Liver (tissue), 9 donors: Measurements from ENCODE around the gene PPM1J. TPM values are rescaled to one million over a fixed set of nuclear protein-coding genes. Genes with fewer than 3 reads are reported as not detected.
A peak's percentile ranks its signal among the peaks of the same experiment; 100 is the strongest.

Experiments
- DNase-seq: peaks from one replicate; pipeline ENCODE4 v3.0.0-alpha.2; 2017; ENCODE audit warnings: low spot score
- H3K27ac ChIP-seq, 2 donors: one replicate each; pipeline ENCODE4 v1.7.0; 2013; ENCODE audit warnings: inconsistent platforms in 2 of 2, low read length in 2 of 2, control low read depth in 1 of 2, low read depth in 1 of 2, mild to moderate bottlenecking in 1 of 2
- H3K27me3 ChIP-seq, 4 donors: one replicate each; pipeline versions ENCODE4 v1.6.1 to v1.7.0; 2013; ENCODE audit warnings: low read length in 3 of 4, inconsistent platforms in 1 of 4, mild to moderate bottlenecking in 1 of 4, moderate library complexity in 1 of 4; ENCODE audit not compliant: control insufficient read depth in 4 of 4, insufficient read depth in 4 of 4
- H3K36me3 ChIP-seq, 4 donors: one replicate each; pipeline versions ENCODE4 v1.6.1 to v1.7.0; 2013; ENCODE audit warnings: low read length in 3 of 4, mild to moderate bottlenecking in 3 of 4, low read depth in 1 of 4, moderate library complexity in 1 of 4; ENCODE audit not compliant: control insufficient read depth in 4 of 4, insufficient read depth in 3 of 4
- H3K4me1 ChIP-seq, 4 donors: one replicate each; pipeline versions ENCODE4 v1.6.1 to v1.7.0; 2013; ENCODE audit warnings: low read length in 3 of 4, mild to moderate bottlenecking in 3 of 4, moderate library complexity in 1 of 4; ENCODE audit not compliant: control insufficient read depth in 4 of 4, insufficient read depth in 4 of 4
- H3K4me3 ChIP-seq, 3 donors: one replicate each; pipeline versions ENCODE4 v1.6.1 to v1.7.0; 2013; ENCODE audit warnings: low read length in 3 of 3, control low read depth in 1 of 3, low read depth in 1 of 3, mild to moderate bottlenecking in 1 of 3
- H3K9ac ChIP-seq, 2 donors: one replicate each; pipeline ENCODE4 v1.7.0; 2013; ENCODE audit warnings: low read length in 2 of 2, mild to moderate bottlenecking in 2 of 2, moderate library complexity in 2 of 2, control low read depth in 1 of 2, low read depth in 1 of 2
- H3K9me3 ChIP-seq, 4 donors: one replicate each; pipeline versions ENCODE4 v1.6.1 to v1.7.0; 2013; ENCODE audit warnings: low read length in 3 of 4; ENCODE audit not compliant: control insufficient read depth in 4 of 4
- FOXA2 ChIP-seq: IDR thresholded peaks from 2 replicates; pipeline ENCODE4 v1.6.1; 2016; ENCODE audit warnings: antibody characterized with exemption
- HNF4A ChIP-seq, 2 donors: conservative IDR thresholded peaks; 2 replicates each; pipeline ENCODE4 v1.6.1; 2016; ENCODE audit warnings: antibody characterized with exemption in 2 of 2, mild to moderate bottlenecking in 2 of 2
- NR2F2 ChIP-seq: IDR thresholded peaks from 2 replicates; pipeline ENCODE4 v1.6.1; 2016; ENCODE audit warnings: antibody characterized with exemption
- RAD21 ChIP-seq, 2 donors: IDR thresholded peaks; 2 replicates each; pipeline ENCODE4 v1.6.1; 2016; ENCODE audit warnings: antibody characterized with exemption in 2 of 2, mild to moderate bottlenecking in 2 of 2
- RXRA ChIP-seq, 2 donors: IDR thresholded peaks; 2 replicates each; pipeline ENCODE4 v1.6.1; 2017 to 2018; ENCODE audit warnings: antibody characterized with exemption in 2 of 2, mild to moderate bottlenecking in 1 of 2
- TAF1 ChIP-seq: conservative IDR thresholded peaks from 2 replicates; pipeline ENCODE4 v1.6.1; 2016; ENCODE audit warnings: antibody characterized with exemption, mild to moderate bottlenecking
- WGBS: extraction: QIAGEN DNeasy Blood & Tissue Kit; methylation state at CpG from one replicate; pipeline ENCODE4 v1.1.7; 2013; 5-methylcytosine and 5-hydroxymethylcytosine counted together
- polyA plus RNA-seq, 2 donors: library from polyadenylated mRNA; stranded (reverse) in 1 of 2; unstranded in 1 of 2; fragments of 200-250 nt in 1 of 2; fragments of >200 nt in 1 of 2; fragmentation: Nextera tagmentation in 1 of 2; extraction: Ambion mirVana in 1 of 2; gene quantifications; one replicate each; pipeline versions ENCODE4 v1.2.1 to v1.2.3, GENCODE V29; 2013 to 2015
- total RNA-seq, 2 donors: library from RNA; depleted of rRNA; stranded (reverse); fragments of >200 nt; gene quantifications; one replicate each; pipeline ENCODE4 v1.2.3, GENCODE V29; 2014
- TF ChIP-seq, protein P1 (sequence below): fragments of 150-350 bp; IDR thresholded peaks from 2 replicates; pipeline ENCODE4 v1.5.1; 2017; ENCODE audit warnings: improper control_type of control experiment, low read depth, low read length; ENCODE audit not compliant: missing input control
- TF ChIP-seq, protein P2 (sequence below): IDR thresholded peaks from 2 replicates; pipeline ENCODE4 v1.6.1; 2016; ENCODE audit warnings: antibody characterized with exemption, mild to moderate bottlenecking
- TF ChIP-seq, protein P3 (sequence below): IDR thresholded peaks from 2 replicates; pipeline ENCODE4 v1.6.1; 2016; ENCODE audit warnings: antibody characterized with exemption
- donor health status: healthy.
- donor health status: healthy.
- donor health status: healthy.
- donor health status: healthy.
- donor health status: healthy.

Gene PPM1J
- total and polyA plus RNA-seq, 4 donors, result 0.08 to 0.17 TPM; not detected in 2

DNA sequence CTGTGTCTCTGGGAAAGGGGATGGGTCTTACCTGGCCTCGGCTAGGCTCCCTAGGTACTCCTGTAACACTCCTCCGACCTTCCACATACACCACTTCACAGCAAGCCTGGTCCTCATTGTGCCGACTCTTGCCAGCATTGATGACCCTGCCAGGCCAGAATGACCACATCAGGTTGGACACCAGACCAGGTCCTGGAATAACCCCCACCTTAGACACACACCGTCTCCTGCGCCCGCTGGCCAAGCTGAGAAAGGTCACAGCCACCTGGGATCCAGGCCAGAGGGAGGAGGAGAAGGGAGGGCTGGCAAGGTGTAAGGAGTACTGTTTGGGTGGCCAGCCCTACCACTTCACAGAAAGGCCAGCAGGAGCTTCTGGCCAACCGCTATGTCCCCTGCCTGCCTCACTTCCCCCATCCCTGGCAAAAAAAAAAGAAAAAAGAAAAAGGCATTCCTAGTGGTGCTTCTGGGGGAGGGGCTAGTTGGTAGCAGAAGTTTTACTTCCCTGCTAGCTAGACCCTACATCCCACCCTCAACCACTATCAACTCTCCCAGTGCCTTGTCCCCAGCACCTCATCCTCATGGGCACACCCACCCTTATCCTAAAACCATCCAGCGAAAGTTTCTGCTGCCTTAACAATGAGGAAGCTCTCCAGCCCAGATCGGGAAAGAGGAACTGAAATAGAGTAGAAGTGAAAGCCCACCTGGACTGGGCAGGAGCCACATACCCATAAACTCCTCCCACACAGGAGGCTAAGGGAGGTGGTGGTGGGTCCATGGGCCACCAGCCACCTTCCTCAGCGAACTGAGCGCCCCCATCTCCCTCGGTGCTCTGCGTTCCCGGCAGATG, 1.4 kb downstream of the PPM1J start:
- whole genome bisulfite sequencing, result 25% methylated on average over 14 of the region's 14 CpGs
- DNase-seq, result no peak
- Histone ChIP-seq H3K4me1 (peaks cover 8 to 31% (median 26%) of the 10 kb centered on the region in 4 donors), H3K27ac (no peak overlapping the region), H3K4me3 (peak overlapping the region in 2 of 3 donors; percentile 43 to 57), H3K27me3 (no peaks in the 10 kb centered on the region), H3K36me3 (no peaks in the 10 kb centered on the region), H3K9ac (no peak overlapping the region), H3K9me3 (no peaks in the 10 kb centered on the region)
- TF ChIP-seq HNF4A (conservative IDR thresholded peaks at IDR 0.05), result peak in 1 of 2 donors; percentile 20
- TF ChIP-seq RXRA (IDR thresholded peaks at IDR 0.05), result peak; percentile 46 to 67
- TF ChIP-seq, protein P1, sequence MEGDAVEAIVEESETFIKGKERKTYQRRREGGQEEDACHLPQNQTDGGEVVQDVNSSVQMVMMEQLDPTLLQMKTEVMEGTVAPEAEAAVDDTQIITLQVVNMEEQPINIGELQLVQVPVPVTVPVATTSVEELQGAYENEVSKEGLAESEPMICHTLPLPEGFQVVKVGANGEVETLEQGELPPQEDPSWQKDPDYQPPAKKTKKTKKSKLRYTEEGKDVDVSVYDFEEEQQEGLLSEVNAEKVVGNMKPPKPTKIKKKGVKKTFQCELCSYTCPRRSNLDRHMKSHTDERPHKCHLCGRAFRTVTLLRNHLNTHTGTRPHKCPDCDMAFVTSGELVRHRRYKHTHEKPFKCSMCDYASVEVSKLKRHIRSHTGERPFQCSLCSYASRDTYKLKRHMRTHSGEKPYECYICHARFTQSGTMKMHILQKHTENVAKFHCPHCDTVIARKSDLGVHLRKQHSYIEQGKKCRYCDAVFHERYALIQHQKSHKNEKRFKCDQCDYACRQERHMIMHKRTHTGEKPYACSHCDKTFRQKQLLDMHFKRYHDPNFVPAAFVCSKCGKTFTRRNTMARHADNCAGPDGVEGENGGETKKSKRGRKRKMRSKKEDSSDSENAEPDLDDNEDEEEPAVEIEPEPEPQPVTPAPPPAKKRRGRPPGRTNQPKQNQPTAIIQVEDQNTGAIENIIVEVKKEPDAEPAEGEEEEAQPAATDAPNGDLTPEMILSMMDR, result no peak

DNA sequence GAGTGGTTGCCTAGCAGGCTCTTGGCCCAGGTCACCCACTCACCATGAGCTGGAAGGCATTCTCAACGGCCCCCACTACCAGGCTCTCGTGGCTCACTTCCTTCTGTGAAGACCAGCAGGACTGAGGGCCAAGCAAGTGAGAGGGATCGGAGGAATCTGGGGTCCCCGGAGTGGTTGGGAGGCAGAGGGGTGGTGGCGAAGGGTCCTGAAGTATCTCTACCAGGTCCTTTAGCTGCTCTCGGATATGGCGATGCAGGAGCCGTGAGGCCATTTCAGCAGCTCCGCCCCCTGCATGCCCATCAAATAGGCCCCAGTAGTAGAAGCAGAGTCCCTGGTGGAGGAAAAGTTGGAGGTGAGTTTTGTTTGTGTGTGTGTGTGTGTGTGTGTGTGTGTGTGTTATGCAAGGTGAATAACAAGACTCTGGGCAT, 2.4 kb downstream of the PPM1J start:
- Histone ChIP-seq H3K9ac (no peak overlapping the region), H3K27me3 (no peaks in the 10 kb centered on the region), H3K4me3 (no peak overlapping the region), H3K4me1 (peaks cover 7 to 31% (median 26%) of the 10 kb centered on the region in 4 donors), H3K27ac (no peak overlapping the region), H3K36me3 (no peaks in the 10 kb centered on the region), H3K9me3 (no peaks in the 10 kb centered on the region)
- WGBS, result 86% methylated on average over 9 of the region's 9 CpGs
- DNase-seq, result no peak
- no peak for TF ChIP-seq NR2F2
- TF ChIP-seq, protein P2, sequence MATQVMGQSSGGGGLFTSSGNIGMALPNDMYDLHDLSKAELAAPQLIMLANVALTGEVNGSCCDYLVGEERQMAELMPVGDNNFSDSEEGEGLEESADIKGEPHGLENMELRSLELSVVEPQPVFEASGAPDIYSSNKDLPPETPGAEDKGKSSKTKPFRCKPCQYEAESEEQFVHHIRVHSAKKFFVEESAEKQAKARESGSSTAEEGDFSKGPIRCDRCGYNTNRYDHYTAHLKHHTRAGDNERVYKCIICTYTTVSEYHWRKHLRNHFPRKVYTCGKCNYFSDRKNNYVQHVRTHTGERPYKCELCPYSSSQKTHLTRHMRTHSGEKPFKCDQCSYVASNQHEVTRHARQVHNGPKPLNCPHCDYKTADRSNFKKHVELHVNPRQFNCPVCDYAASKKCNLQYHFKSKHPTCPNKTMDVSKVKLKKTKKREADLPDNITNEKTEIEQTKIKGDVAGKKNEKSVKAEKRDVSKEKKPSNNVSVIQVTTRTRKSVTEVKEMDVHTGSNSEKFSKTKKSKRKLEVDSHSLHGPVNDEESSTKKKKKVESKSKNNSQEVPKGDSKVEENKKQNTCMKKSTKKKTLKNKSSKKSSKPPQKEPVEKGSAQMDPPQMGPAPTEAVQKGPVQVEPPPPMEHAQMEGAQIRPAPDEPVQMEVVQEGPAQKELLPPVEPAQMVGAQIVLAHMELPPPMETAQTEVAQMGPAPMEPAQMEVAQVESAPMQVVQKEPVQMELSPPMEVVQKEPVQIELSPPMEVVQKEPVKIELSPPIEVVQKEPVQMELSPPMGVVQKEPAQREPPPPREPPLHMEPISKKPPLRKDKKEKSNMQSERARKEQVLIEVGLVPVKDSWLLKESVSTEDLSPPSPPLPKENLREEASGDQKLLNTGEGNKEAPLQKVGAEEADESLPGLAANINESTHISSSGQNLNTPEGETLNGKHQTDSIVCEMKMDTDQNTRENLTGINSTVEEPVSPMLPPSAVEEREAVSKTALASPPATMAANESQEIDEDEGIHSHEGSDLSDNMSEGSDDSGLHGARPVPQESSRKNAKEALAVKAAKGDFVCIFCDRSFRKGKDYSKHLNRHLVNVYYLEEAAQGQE, result no peak
- no peak for TF ChIP-seq FOXA2
- TF ChIP-seq, protein P3, sequence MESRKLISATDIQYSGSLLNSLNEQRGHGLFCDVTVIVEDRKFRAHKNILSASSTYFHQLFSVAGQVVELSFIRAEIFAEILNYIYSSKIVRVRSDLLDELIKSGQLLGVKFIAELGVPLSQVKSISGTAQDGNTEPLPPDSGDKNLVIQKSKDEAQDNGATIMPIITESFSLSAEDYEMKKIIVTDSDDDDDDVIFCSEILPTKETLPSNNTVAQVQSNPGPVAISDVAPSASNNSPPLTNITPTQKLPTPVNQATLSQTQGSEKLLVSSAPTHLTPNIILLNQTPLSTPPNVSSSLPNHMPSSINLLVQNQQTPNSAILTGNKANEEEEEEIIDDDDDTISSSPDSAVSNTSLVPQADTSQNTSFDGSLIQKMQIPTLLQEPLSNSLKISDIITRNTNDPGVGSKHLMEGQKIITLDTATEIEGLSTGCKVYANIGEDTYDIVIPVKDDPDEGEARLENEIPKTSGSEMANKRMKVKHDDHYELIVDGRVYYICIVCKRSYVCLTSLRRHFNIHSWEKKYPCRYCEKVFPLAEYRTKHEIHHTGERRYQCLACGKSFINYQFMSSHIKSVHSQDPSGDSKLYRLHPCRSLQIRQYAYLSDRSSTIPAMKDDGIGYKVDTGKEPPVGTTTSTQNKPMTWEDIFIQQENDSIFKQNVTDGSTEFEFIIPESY, result no peak
- TF ChIP-seq TAF1, result no peak
- no peak for TF ChIP-seq RAD21 (IDR thresholded peaks at IDR 0.05)
